Measurements from ENCODE around the gene EXOSC2. TPM values are rescaled to one million over a fixed set of nuclear protein-coding genes. Genes with fewer than 3 reads are reported as not detected.

Gene EXOSC2
- total RNA-seq, 1 donor from 2014 or later, result 15.6 TPM

Other genes starting within 250 kb of the EXOSC2 start
- 193 to 202 TPM (median 194 TPM) in 3 replicates for gene ASS1, start 248.8 kb upstream of the EXOSC2 start, total RNA-seq
- 52.8 to 61.2 TPM (median 54.4 TPM) in 3 replicates for gene FUBP3, start 114.2 kb upstream of the EXOSC2 start, total RNA-seq
- gene PRDM12, start 29.2 kb upstream of the EXOSC2 start, total RNA-seq, result 0.10 to 0.23 TPM in 2 of 3 replicates, not detected in the other
- gene ABL1, start 141.5 kb downstream of the EXOSC2 start, total RNA-seq, result 73.6 to 93.7 TPM (median 91.5 TPM) in 3 replicates
- not detected in 3 replicates for gene QRFP, start 203.0 kb downstream of the EXOSC2 start, total RNA-seq
- 6.8 to 81.5 TPM (median 8.3 TPM) in 3 replicates for gene FIBCD1, start 245.5 kb downstream of the EXOSC2 start, total RNA-seq